AG09319 (cell line): ENCODE results near the gene UTS2R.
"Not testable (repeated sequence)": the region's sequence is repeated elsewhere in the genome, so short reads cannot be mapped to it uniquely, and the experiment has no call there.

Experiments
- DNase-seq: peaks from one replicate; pipeline ENCODE4 v3.0.0-alpha.2; 2010; ENCODE audit warnings: low read depth; ENCODE audit errors: extremely low read depth
- TF ChIP-seq, protein P1 (sequence below): IDR thresholded peaks from 2 replicates; pipeline ENCODE4 v1.5.1; 2011; ENCODE audit warnings: low read depth, mild to moderate bottlenecking, inconsistent platforms, low read length, moderate library complexity

Gene UTS2R

DNA sequence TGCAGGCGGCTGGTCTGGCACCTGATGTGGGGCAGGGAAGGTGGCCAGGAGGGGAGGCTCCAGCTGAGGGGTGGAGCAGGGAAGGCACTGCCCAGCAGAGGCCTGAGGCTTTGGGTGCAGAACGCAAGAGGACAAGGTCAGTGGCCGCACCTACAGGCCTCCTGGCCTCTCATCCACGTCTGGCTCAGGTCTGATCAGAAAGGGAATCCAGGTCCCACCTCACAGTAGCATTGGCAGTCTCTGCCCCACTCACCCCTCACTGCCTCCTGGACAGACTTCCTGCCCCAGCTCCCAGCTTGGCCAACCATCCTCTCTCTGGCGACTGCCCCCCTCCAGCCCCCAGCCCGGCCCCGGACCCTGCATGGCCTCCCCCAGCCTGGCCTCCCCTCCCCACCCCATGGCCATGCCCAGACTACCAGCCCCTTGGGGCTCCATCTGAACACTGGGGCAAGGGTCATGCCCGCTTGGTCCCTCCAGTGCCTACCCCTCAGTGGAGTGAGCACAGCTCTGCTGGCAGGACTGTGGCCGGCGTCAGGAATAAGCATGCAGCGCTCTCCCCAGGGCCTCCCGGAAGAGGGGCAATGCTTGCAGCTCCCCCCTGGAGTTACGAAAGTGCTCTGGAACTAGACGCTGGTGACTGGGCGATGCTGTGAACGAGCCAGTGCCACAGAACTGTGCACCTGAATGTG, 4.6 kb downstream of the UTS2R start:
- TF ChIP-seq, protein P1, sequence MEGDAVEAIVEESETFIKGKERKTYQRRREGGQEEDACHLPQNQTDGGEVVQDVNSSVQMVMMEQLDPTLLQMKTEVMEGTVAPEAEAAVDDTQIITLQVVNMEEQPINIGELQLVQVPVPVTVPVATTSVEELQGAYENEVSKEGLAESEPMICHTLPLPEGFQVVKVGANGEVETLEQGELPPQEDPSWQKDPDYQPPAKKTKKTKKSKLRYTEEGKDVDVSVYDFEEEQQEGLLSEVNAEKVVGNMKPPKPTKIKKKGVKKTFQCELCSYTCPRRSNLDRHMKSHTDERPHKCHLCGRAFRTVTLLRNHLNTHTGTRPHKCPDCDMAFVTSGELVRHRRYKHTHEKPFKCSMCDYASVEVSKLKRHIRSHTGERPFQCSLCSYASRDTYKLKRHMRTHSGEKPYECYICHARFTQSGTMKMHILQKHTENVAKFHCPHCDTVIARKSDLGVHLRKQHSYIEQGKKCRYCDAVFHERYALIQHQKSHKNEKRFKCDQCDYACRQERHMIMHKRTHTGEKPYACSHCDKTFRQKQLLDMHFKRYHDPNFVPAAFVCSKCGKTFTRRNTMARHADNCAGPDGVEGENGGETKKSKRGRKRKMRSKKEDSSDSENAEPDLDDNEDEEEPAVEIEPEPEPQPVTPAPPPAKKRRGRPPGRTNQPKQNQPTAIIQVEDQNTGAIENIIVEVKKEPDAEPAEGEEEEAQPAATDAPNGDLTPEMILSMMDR = no peak
- no peak for DNase-seq

DNA sequence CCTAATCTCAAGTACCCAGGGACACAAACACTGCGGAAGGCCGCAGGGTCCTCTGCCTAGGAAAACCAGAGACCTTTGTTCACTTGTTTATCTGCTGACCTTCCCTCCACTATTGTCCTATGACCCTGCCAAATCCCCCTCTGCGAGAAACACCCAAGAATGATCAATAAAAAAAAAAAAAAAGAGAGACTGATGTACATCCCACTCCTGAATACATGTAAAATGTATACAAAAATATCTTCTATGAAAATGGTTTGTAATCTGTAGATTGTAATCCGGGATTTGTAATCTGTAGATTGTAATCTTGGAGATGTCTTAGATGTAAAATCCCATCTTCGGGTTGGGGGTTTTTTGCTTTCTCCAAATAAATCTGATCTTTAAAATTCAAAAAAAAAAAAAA, 5.7 kb downstream of the UTS2R start:
- not testable (repeated sequence) for DNase-seq

DNA sequence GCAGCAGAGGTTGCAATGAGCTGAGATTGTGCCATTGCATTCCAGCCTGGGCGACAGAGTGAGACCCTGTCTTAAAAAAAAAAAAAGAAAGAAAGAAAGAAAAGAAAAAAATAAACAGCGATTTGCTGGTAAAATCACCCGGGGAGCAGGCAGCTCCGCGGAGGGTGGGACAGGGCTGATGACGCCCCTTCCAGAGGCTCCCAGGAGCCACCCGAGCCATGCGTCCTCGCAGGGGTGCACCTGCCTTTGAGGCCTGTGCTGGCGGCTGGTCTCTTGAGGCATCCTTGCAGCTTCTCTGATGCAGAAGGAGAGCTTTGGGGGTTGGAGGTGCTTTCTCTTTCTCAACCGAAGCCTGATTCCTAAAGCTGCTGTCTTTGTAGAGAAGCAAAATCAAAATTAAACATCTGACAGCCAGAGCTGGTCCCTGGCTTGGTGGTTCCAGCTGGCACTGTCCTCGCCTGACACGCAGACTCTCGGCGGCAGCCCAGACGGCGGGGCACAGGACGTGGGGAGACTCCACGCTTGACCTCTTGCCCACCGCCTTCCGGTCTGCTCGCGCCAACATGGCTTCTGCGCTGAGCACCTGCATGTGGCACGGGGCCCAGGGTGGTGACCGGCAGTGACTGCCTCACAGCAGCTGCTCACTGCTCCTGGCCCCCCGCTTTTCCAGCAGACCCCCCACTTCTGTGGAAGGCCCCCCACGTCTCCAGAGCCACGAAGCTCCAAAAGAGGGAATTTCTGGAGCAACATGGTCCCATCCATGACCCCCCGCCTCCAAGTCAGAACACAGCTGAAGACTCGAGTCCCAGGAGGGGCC, 6.6 kb downstream of the UTS2R start:
- DNase-seq = no peak
- TF ChIP-seq, protein P1 = no peak

DNA sequence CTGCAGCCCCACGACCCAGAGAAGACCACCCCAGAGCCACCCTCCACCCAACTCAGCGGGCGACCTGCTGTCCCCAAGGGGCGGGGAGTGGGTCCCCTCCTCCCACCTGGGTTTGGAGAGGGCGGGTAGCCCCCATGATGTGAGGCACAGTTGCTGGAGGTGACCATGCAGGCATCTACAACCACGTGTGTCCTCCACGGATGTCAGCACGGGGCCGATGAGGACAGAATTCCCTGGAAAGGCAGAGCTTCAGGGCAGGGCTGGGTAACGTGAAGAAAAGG, 7.1 kb downstream of the UTS2R start:
- DNase-seq = no peak
- TF ChIP-seq, protein P1 = no peak

DNA sequence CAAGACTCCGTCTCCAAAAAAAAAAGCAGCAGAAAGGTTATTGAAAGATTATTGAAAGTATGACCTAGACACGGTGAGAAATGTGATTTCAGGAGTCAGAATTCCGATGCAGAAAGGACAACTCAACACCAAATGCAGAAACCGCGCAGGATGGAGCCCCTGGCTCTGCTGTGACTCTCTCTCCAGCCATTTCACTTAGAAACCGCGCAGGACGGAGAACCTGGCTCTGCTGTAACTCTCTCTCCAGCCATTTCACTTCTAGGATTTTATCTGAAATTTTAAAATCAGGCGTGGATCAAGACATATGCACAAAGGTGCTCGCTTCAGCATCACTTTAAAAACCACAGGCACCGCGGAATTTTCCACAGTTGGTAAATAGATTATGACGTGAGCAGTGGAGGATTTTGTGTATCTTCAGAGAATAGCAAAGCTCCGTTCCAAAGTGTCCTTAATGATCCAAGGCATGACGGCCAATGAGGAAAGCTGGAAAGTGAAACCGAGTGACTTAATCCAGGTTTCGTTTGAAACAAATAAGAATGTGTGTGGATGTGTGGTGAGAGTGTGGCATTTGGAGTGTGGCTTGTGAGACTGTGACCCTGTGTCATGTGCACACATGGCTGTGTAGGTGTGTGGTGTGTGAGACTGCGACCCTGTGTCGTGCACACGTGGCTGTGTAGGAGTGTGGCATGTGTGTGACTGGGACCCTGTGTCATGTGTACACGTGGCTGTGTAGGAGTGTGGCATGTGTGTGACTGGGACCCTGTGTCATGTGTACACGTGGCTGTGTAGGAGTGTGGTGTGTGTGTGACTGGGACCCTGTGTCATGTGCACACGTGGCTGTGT, 9.5 kb downstream of the UTS2R start:
- peak; percentile 10 for DNase-seq
- TF ChIP-seq, protein P1 = no peak

DNA sequence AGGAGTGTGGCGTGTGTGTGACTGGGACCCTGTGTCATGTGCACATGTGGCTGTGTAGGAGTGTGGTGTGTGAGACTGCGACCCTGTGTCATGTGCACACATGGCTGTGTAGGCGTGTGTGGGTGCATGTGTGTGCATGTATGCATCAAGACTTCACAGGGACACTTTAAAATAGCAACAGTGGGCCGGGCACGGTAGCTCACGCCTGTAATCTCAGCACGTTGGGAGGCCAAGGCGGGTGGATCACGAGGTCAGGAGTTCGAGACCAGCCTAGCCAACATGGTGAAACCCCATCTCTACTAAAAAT, 10.1 kb downstream of the UTS2R start:
- DNase-seq = not testable (repeated sequence)

DNA sequence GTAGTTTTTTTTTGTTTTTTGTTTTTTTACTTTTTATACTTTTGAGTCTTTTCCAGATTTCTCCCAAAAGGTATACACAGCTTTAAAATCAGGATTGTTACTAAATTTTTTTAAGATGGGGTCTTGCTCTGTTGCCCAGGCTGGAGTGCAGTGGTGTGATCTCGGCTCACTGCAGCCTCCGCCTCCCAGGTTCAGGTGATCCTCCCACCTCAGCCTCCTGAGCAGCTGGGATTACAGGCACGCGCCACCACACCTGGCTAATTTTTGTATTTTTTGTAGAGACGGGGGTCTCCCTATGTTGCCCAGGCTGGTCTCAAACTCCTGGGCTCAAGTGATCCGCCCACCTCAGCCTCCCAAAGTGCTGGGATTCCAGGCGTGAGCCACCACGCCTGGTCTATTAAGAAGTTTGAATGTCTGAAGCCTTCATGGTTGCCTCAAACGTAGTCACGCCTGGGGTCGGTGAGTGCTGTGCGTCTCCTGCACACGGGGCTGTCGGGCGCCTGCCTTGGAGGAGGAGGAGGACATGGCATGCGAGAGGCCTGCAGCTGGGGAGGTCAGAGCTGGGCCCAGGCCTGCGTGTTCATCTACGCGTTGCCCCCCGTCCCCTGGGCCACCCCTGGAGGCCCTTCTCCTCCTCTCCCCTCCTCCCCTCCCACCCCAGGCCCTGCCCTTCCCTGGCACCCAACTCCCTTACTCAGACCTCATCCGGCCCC, 10.8 kb downstream of the UTS2R start:
- not testable (repeated sequence) for DNase-seq

DNA sequence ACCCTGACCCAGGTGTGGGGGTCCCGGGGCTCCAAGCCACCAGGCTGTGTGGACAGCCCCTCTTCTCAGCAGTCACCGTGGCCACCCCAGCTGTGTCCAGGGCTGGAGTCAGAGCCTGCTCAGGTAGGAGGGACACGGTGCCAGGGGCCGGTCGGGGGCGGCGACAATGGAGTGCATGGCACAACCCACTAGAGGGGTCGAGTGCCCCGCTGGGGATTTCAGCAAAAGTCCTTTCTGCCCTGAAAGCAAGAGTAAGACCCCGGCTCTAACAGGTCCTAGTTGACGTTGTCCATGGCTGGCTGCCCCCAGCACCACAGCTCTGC, 11.3 kb downstream of the UTS2R start:
- TF ChIP-seq, protein P1 = no peak
- DNase-seq = no peak
